Effector CD8-positive, alpha-beta T cell (primary cell): ENCODE data around the gene CSNK1A1L.

ENCODE experiments used
- DNase-seq: peaks from one replicate; lab custom pipeline; 2025; lab: John Stamatoyannopoulos, UW

CSNK1A1L gene

DNA sequence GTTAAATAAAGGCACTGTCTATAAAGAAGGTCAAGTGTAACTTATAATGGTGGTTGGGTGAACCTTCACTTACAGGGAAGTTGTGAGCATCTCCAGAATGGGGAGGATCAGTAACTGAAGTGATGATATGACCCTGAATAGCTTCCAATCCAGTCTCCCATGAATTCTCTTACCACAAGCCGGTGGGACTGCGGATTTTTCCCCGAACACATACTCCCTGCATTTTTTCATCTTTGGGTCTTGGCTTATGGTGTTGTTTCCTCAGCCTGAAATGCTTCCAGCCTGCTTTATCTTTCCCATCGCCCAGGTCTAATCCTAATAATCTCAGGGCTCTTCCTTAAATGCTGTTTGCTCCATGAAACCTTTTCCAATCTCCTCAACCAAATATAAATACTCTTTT is 2.0 kb upstream of the CSNK1A1L start:
- no peak for DNase-seq

- no peak for DNase-seq
These were observed 1.2 kb upstream of the CSNK1A1L start for GRCh38 chr13:37106642-37107041.

- DNase-seq = no peak
These were observed 2.6 kb downstream of the CSNK1A1L start for GRCh38 chr13:37102896-37103295.

- no peak for DNase-seq
These were observed 4.3 kb downstream of the CSNK1A1L start for GRCh38 chr13:37101201-37101600.

GRCh38 chr13:37100731-37101130 is 4.7 kb downstream of the CSNK1A1L start:
- no peak for DNase-seq

- DNase-seq = no peak
These were observed 8.4 kb downstream of the CSNK1A1L start for GRCh38 chr13:37097076-37097475.

DNA sequence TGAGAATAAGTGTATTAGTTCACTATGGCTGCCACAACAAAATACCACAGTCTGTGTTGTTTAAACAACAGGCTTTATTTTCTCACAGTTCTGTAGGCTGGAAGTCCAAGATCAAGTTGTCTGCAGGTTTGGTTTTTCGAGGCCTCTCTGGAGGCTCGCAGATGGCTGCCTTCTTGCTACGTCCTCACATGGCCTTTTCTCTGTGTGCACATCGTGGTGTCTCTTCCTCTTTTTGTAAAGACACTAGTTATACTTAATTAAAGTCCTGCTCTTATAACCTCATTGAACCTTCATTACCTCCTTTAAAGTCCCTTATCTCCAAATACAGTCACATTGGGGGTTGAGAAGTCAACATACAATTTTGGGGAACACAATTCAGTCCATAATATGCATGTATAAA is 10.6 kb downstream of the CSNK1A1L start:
- no peak for DNase-seq

DNA sequence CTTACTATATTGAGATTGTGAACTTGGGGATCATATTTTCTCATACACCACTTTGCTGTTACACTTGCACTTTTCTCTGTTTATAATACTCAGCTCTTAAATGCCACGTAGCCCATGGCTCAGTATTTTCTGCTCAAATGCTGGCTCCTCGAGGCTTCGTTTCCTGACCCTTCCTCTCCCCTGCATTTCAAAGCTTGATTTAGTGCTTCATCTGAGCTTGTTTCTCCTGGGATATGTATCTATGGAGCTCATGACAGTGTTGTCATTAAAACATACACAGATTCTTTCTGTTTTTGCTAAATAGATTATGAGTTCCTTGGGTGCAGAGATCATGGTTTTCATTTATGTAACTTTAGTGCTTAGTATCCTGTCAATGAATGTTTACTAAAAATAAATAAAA is 11.4 kb downstream of the CSNK1A1L start:
- DNase-seq = no peak

- no peak for DNase-seq
These were observed 13.6 kb downstream of the CSNK1A1L start for GRCh38 chr13:37091835-37092234.

DNA sequence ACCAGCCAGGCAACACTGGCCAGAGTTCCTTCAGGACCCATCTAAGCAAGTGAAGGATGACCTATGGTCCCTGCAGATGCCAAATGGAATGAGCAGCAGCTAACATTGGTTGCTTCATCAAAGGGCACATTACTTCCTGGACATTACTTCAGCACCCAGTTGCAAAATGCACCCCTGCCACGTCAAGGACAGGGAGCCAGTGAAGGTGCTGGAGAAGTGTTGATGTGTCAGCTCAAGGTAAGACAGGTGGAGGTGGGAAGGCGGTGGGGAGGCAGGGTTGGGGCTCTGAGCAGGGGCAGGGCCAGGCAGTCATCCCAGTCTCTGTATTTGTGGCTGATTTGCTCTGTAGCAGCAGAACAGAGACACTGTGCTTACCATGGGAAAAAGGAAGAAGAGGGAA is 14.6 kb downstream of the CSNK1A1L start:
- no peak for DNase-seq

DNA sequence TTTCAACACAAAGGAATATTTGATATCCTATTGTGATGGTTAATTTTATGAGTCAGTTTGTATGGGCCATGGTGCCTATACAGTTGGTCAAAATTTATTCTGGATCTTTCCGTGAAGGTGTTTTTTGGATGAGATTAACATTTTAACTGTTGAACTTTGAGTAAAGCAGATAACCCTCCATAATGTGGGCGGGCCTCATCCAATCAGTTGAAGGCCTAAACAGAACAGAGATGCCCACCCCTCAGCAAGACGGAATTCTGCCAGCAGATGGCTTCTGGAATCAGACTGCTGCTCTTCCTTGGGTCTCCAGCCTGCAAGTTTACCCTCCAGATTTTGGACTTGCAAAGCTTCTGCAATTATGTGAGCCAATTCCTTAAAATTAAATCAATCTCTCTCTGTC is 16.0 kb downstream of the CSNK1A1L start:
- no peak for DNase-seq

DNA sequence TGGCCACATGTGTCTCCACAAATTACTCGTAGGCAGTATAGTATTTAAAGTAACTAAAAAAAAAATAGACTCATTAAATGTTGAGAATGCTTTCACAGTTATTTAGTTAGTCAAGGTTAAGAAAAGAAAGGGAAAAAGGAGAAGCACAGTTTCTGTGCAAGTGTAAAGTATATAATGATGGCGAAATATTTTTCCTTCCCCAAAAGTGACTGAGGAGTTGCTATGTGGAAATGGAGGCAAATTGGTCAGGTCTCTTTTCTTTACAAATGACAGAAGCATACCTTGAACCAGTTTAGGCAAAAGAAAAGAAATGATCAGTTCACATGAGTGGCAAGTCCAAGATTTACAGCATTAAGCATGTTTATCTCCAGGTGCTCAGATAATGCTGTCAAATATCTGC is 18.0 kb downstream of the CSNK1A1L start:
- no peak for DNase-seq

DNA sequence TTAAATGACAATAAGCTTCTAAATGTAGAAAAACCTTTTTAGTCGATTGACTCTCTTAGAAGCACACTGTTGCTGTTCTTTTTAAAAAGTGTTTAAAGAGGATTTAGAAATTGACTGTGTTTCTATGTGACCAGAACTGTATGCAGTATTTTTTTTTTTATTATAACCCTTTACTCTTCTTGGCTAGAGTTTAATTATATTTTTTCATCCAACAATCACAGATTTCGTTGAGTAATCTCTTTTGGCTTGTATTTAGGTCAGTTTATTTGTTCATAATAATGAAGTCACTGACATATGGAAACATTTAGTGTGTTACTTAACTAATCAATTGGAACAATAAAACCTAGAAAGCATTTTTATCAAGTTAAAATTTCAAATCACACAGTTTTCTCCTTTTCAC is 19.9 kb downstream of the CSNK1A1L start:
- DNase-seq = no peak

DNA sequence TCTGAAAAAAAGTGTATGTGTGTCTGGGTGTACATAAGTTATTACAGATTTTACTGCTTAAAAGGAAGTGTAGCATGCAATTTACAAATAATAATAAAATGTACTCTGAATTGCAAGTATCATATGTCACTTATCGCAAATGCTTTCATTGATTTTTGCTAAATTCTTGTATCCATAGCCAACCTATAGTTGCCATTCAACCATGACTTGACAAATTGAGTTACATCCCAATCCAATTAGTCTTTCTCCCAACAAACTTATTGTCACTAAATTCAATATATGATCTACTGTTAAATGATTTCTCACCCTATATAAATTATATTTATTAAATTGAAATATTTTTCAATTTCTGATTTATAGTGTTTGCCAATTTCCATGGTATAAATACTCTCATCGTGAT is 28.6 kb downstream of the CSNK1A1L start:
- DNase-seq = no peak

- DNase-seq = no peak
These were observed 30.3 kb downstream of the CSNK1A1L start for GRCh38 chr13:37075164-37075563.

DNA sequence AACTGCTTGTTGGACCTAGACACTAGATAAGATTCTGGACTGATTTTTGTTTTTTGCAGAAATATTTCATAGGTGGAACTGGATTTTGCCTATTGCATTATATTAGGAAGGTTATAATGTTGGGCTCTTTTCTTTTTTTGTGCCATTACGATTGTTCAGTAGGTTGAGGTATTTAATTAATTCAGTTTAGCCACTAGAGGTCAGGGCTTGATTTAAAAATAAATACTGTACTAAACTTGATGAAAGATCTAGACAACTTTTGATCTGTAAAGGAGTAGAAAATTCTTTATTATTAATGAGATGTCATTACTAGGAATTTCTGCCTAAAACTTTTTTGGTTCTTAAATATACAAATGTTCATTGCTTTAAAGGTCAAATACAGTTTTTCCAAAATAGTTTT is 30.8 kb downstream of the CSNK1A1L start:
- no peak for DNase-seq

DNA sequence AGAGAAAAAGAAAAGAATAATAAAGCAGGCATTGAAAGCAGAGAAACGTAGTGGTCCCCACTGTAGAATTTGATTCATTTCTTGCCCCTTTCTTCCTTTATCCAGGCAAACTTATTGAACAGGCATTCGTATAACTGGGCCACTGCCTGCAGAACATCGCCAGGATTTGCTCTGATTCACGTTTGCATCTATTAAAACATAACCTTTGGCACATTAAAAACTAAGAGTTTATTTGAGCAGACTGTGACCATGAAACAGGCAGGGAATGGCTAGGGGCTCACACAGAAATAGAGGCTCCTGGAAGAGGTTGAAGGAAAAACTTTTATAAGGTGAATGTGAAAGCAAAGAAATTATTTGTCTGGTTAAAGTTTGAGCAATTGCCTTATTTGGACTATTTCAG is 33.4 kb downstream of the CSNK1A1L start:
- no peak for DNase-seq

GRCh38 chr13:37070956-37071355 is 34.5 kb downstream of the CSNK1A1L start:
- DNase-seq = no peak

DNA sequence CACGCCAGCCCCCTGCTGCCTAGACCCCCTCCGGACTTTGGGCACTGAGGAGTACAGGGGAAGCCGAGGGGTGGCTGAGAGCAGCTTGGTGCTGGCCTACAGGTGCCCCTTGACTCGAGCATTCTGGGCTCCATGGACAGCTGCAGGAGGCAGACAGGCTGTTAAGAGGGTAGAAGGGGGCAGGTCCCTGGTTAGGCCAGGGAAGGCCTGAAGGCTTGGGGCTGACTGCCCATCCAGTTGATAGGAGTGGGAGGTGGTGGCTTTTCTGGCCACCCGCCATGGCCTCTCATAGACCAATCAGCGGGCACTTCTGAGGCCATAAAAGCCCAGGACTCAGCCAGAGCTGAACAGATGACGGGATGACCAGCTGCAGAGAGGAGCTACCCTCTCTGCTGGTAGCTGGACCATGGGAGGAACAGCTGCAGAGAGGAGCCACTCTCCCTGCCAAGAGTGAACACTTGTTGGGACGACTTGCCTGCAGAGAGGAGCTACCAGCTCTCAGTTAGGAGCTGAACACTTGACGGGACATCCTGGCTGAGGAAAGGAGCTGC is 35.2 kb downstream of the CSNK1A1L start:
- no peak for DNase-seq

DNA sequence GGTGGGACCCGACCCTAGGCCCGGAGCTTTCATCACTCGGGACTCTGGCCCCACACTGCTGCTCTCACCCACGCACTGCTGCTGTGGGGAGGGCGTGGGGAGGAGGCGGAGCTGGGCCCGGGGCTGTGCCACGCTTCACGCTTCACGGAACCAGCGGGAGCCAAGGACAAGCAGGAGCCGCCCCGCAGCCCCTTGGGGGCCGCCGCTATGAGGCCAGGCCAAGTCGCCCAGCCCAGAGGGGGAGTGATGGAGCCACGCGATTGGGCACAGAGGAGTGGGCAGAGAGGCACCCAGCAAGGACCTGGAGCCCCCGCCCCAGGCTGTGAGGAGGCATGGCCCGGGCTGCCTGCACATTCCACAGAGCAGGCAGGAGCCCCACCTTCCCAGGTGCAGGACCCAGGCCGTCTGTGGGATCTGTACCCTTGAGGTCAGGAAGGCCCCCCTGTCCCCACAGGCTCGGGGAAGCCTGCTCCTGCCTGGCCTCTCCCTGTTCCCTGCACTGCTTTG is 35.8 kb downstream of the CSNK1A1L start:
- DNase-seq = no peak

DNA sequence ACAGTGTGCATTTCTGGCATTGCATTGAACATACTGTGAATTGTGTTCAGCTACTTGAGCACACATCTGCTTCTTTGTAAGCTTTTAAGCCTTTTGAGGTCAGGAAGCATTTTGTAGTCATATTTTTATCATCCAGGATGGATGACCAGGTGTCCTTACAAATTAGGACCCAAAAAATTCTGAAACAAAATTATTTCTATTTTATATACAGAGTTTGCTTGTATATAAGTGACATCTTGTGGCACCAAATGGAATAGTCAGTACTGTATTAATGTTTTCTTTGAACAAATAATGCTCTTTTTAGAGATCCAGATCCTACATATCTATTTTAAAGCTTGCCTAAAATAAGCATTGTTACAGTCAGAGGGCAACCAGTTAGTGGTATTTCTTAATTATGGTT is 36.5 kb downstream of the CSNK1A1L start:
- no peak for DNase-seq

- DNase-seq = no peak
These were observed 37.6 kb downstream of the CSNK1A1L start for GRCh38 chr13:37067874-37068273.

DNA sequence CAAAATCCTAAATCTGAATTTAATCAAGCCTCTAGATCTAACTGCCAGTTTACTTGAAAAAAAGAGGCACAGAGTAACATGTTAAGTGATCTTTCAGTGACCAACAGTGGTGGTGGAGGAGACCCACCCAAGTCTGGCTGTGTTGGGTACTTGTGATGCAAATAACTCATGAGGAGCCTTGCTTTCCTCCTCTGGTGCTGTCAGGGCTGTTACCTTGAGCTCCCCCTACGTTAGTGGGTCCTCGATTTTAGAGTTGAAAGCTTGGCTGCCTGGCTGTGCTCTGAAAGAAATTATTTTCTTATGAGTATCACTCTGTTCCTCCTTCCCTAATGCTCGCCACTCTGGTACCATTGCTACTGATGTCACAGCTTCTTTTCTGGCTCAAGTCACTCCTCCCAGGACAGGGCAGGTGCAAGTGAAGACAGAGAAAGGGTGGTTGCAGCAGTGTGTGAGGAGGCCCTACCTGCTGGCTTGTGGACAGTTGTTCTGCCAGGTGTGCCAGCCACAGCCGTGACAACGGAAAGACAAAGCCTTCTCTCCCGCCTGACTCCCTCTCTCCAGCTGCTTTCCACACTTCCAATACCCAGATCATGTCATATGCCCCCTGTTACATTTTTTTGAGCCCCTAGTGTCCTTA is 39.5 kb downstream of the CSNK1A1L start:
- no peak for DNase-seq

DNA sequence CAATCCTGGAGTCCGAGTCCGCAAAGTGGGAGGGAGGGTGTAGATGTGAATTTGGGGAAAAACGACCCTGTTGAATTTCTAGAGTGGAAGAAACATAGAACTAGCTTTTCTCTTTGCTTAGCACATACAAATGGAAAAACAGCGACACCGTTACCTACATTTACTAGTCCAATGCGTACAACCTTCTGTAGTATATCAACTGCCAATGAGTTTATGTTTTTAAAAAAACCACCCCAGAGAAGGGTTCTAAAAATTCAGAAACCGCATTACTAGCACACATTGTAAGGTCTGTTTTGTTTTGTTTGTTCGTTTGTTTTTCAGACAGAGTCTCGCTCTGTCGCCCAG is 45.6 kb downstream of the CSNK1A1L start:
- DNase-seq = no peak
